Testis (tissue), 3 donors: Measurements from ENCODE around the gene MISP. TPM values are rescaled to one million over a fixed set of nuclear protein-coding genes. Genes with fewer than 3 reads are reported as not detected.

ENCODE experiments used
- DNase-seq: peaks from one replicate; pipeline ENCODE4 v3.0.0-alpha.2; 2019
- H3K27ac ChIP-seq, 2 donors: fragments of 200-600 bp; sonication (generic); one replicate each; pipeline ENCODE4 v1.5.1; 2019
- H3K27me3 ChIP-seq: fragments of 200-600 bp; sonication (generic); one replicate; pipeline ENCODE4 v1.5.1; 2019
- H3K36me3 ChIP-seq: fragments of 200-600 bp; sonication (generic); one replicate; pipeline ENCODE4 v1.5.1; 2017; ENCODE audit warnings: low read depth; ENCODE audit errors: missing control alignments
- H3K4me1 ChIP-seq: fragments of 200-600 bp; sonication (generic); one replicate; pipeline ENCODE4 v1.5.1; 2019
- H3K4me3 ChIP-seq, 2 donors: fragments of 200-600 bp; sonication (generic); one replicate each; pipeline ENCODE4 v1.5.1; 2017 to 2019
- H3K9me3 ChIP-seq: fragments of 200-600 bp; sonication (generic); one replicate; pipeline ENCODE4 v1.5.1; 2017
- POLR2A ChIP-seq: fragments of 450-650 bp; IDR thresholded peaks from one replicate; pipeline ENCODE4 v1.6.1; 2017; ENCODE audit warnings: antibody characterized with exemption, mild to moderate bottlenecking, moderate library complexity
- WGBS, 2 donors: methylation state at CpG; one replicate each; pipeline ENCODE4 v1.1.5; 2018; 5-methylcytosine and 5-hydroxymethylcytosine counted together
- intact Hi-C: fragments of 100-400 bp; cut with DNase I; formaldehyde crosslinking; loops from one replicate; pipeline ENCODE4 v1.15.1; 2023; ENCODE audit warnings: low total_unique reads
- polyA plus RNA-seq: library from polyadenylated mRNA; stranded (reverse); fragments of 350-450 nt; fragmentation: Illumina TruSeq; extraction: RNeasy Lipid Tissue Mini Kit (QIAGEN cat#74804); gene quantifications from one replicate; pipeline ENCODE4 v1.2.3, GENCODE V29; 2014; ENCODE audit warnings: low read depth, low replicate concordance; ENCODE audit not compliant: insufficient read depth
- total RNA-seq, 2 donors: library from RNA; depleted of rRNA; stranded (reverse); fragments of >200 nt; gene quantifications; one replicate each; pipeline ENCODE4 v1.2.3, GENCODE V29; 2016
- TF ChIP-seq, protein P1 (sequence below), 3 experiments: fragments of 450-650 bp in 2 of 3; fragments of 200-600 bp in 1 of 3; sonication (generic) in 1 of 3; IDR thresholded peaks; one replicate each; pipeline ENCODE4 v1.5.1; 2016 to 2019; ENCODE audit warnings: antibody characterized with exemption in 3 of 3, mild to moderate bottlenecking in 2 of 3, moderate library complexity in 1 of 3

Gene MISP
- total and polyA plus RNA-seq, 3 donors from 2014 or later, result 1.1 to 3.1 (median 1.1) TPM

DNA sequence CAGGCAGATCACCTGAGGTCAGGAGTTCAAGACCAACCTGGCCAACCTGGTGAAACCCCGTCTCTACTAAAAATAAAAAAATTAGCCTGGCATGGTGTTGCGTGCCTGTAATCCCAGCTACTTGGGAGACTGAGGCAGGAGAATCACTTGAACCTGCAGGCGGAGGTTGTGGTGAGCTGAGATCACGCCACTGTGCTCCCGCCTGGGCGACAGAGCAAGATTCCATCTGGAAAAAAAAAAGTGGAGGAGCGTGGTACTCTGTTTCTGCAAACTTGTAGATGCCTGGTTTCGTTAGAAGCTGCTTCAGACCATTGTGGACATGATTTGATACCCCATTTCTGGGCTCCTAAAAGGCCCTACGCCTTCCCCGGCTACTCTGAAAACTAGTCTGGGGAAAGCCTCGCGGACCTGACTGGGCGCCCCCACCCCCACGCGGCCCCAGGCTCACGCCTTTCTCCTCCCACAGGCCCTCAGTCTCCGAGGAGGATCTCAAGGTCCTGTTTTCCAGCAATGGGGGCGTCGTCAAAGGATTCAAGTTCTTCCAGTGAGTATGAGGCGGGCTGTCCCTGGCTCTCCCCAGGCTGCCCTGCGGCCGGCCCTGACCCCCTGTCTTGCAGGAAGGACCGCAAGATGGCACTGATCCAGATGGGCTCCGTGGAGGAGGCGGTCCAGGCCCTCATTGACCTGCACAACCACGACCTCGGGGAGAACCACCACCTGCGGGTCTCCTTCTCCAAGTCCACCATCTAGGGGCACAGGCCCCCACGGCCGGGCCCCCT is 59.4 kb downstream of the MISP start:
- Histone ChIP-seq H3K9me3 (no peaks in the 10 kb centered on the region), H3K27me3 (no peaks in the 10 kb centered on the region), H3K4me3 (no peak overlapping the region), H3K27ac (no peak overlapping the region), H3K36me3 (no peaks in the 10 kb centered on the region), H3K4me1 (peaks cover 6% of the 10 kb centered on the region)
- WGBS, 2 donors, result 60 to 71% methylated on average over 22 to 30 of the region's 30 CpGs
- TF ChIP-seq POLR2A, result no peak
- TF ChIP-seq, protein P1, sequence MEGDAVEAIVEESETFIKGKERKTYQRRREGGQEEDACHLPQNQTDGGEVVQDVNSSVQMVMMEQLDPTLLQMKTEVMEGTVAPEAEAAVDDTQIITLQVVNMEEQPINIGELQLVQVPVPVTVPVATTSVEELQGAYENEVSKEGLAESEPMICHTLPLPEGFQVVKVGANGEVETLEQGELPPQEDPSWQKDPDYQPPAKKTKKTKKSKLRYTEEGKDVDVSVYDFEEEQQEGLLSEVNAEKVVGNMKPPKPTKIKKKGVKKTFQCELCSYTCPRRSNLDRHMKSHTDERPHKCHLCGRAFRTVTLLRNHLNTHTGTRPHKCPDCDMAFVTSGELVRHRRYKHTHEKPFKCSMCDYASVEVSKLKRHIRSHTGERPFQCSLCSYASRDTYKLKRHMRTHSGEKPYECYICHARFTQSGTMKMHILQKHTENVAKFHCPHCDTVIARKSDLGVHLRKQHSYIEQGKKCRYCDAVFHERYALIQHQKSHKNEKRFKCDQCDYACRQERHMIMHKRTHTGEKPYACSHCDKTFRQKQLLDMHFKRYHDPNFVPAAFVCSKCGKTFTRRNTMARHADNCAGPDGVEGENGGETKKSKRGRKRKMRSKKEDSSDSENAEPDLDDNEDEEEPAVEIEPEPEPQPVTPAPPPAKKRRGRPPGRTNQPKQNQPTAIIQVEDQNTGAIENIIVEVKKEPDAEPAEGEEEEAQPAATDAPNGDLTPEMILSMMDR (IDR thresholded peaks at IDR 0.05), result no peak
- no peak for DNase-seq
- intact Hi-C loops, result no loop called here

DNA sequence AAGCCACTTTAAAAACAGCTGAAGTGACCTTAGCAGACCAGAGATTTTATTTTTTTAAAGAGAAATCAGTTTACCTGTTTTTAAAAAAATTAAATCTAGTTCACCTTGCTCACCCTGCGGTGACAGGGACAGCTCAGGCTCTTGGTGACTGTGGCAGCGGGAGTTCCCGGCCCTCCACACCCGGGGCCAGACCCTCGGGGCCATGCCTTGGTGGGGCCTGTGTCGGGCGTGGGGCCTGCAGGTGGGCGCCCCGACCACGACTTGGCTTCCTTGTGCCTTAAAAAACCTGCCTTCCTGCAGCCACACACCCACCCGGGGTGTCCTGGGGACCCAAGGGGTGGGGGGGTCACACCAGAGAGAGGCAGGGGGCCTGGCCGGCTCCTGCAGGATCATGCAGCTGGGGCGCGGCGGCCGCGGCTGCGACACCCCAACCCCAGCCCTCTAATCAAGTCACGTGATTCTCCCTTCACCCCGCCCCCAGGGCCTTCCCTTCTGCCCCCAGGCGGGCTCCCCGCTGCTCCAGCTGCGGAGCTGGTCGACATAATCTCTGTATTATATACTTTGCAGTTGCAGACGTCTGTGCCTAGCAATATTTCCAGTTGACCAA is 60.1 kb downstream of the MISP start:
- no peak overlapping the region for H3K4me3 ChIP-seq
- DNase-seq, result no peak
- TF ChIP-seq, protein P1 (IDR thresholded peaks at IDR 0.05), result no peak
- no peak for TF ChIP-seq POLR2A
- 58 to 61% methylated on average over 18 to 23 of the region's 25 CpGs for WGBS, 2 donors
- no peaks in the 10 kb centered on the region for H3K9me3 ChIP-seq
- intact Hi-C loops, result no loop called here
- no peaks in the 10 kb centered on the region for H3K27me3 ChIP-seq
- H3K27ac ChIP-seq, result no peak overlapping the region
- no peaks in the 10 kb centered on the region for H3K36me3 ChIP-seq
- peaks cover 6% of the 10 kb centered on the region for H3K4me1 ChIP-seq

DNA sequence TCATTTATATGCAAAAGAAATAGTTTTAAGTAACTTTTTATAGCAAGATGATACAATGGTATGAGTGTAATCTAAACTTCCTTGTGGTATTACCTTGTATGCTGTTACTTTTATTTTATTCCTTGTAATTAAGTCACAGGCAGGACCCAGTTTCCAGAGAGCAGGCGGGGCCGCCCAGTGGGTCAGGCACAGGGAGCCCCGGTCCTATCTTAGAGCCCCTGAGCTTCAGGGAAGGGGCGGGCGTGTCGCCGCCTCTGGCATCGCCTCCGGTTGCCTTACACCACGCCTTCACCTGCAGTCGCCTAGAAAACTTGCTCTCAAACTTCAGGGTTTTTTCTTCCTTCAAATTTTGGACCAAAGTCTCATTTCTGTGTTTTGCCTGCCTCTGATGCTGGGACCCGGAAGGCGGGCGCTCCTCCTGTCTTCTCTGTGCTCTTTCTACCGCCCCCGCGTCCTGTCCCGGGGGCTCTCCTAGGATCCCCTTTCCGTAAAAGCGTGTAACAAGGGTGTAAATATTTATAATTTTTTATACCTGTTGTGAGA is 60.7 kb downstream of the MISP start:
- no peak for TF ChIP-seq POLR2A
- TF ChIP-seq, protein P1 (IDR thresholded peaks at IDR 0.05), result no peak
- peaks cover 5% of the 10 kb centered on the region for H3K4me1 ChIP-seq
- H3K36me3 ChIP-seq, result no peaks in the 10 kb centered on the region
- no peak overlapping the region for H3K27ac ChIP-seq
- H3K9me3 ChIP-seq, result no peaks in the 10 kb centered on the region
- WGBS, 2 donors, result 63 to 68% methylated on average over 20 of the region's 20 CpGs
- no peak for DNase-seq
- no peaks in the 10 kb centered on the region for H3K27me3 ChIP-seq
- peak overlapping the region in 1 of 2 donors; percentile 26 for H3K4me3 ChIP-seq
- intact Hi-C loops, result no loop called here

DNA sequence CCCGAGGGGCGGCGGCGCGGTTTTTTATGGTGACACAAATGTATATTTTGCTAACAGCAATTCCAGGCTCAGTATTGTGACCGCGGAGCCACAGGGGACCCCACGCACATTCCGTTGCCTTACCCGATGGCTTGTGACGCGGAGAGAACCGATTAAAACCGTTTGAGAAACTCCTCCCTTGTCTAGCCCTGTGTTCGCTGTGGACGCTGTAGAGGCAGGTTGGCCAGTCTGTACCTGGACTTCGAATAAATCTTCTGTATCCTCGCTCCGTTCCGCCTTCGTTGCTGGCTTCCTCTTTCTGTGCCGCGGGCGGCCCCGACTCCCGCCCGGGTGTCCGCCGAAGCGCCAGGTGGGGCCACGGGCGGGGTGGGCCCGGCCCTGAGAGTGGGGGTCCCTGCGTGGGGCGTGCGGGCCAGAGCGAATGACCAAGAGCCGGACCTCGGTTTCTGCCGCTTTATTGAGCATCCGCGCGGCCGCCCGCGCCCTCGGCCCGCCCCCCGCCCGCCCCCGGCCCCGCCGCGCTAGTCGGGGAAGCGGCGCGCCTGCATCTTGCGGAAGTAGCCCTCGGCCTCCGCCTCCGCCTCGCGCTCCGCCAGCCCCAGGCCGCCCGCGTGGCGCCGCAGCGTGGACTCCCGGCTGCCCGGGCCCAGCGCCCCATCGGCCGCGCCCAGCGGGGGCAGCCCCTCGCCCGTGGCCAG is 61.3 kb downstream of the MISP start:
- Histone ChIP-seq H3K9me3 (no peaks in the 10 kb centered on the region), H3K4me3 (peak overlapping the region; percentile 4 to 26)
- WGBS, 2 donors, result 72 to 75% methylated on average over 48 to 74 of the region's 80 CpGs

More for the DNA sequence above, 61.3 kb downstream of the MISP start:
- H3K36me3 ChIP-seq, result no peaks in the 10 kb centered on the region
- TF ChIP-seq POLR2A, result no peak
- TF ChIP-seq, protein P1 (IDR thresholded peaks at IDR 0.05), result no peak
- no peak overlapping the region for H3K27ac ChIP-seq
- no peak for DNase-seq
- no peaks in the 10 kb centered on the region for H3K4me1 ChIP-seq
- intact Hi-C loops, result no loop called here
- no peaks in the 10 kb centered on the region for H3K27me3 ChIP-seq
